Activated CD8-positive, alpha-beta memory T cell treated with anti-CD3 and anti-CD28 coated beads, Interleukin-2, amount 50 U/mL, for 4 hours (primary cell): ENCODE results near the gene UTRN.

Experiments used
- DNase-seq: peaks from one replicate; pipeline ENCODE4 v3.0.0-alpha.2; 2020

Gene UTRN

GRCh38 chr6:144284783-144285547 lies at the start of gene UTRN:
UTRN (plus strand) TSS chr6:144285335; CDS start chr6:144291829, 6,494 bp downstream.
- DNase-seq = peak; percentile 33

DNA sequence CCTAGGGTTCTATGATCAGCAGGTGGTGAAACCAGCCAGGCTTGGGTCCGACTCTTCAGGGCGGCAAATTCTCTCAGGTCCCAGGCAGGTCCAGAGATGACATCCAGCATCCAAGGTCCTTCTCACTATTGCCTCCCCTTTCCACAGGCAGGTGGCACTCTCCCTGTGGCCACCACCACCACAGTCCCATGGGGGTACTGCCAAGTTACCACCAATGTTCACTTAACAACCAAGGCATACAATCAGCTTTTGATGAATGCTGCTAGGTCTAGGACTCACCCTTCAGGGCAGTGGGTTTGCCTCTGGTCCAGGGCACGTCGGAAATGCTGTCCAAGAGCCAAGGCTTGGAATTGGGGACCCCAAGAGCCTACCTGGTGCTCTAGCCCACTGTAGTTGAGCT lies 40.4 kb upstream of the UTRN start:
- no peak for DNase-seq

DNA sequence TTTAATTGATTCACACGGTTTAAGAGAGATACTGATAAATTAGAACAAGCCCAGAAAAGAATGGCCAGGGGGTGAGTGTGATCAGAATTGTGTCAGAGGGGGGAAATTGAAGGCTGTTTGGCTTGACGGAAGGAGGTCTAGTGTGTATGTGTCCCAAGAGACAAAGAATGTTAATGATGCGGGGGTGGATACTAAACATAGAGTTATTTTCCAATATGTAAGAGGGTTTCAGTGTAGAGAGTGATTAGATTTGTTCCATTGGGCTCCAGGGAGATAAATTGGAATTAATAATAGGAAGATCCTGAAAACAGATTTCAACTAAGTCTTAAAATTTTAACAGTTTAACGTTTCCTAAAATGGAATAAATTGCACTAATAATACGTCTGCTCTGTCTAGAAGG lies 38.1 kb upstream of the UTRN start:
- DNase-seq = no peak

DNA sequence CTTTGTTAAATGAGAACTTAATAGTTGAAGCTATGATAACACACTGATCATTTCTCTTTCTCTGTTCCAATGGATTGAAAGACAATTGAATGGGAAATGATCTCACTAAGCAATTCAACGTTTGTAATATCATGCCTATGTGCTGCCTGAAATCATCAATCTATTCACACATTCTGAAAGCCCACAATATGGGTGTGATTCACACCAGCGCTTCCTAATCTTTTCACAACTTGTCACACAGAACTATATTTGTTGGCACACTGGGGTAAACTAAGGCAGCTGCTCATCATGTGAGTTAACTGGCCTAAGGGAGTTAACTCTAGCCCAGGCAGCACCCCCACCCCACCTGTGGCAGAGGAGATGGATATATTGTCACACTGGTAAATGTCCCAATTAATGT lies 37.1 kb upstream of the UTRN start:
- no peak for DNase-seq

DNA sequence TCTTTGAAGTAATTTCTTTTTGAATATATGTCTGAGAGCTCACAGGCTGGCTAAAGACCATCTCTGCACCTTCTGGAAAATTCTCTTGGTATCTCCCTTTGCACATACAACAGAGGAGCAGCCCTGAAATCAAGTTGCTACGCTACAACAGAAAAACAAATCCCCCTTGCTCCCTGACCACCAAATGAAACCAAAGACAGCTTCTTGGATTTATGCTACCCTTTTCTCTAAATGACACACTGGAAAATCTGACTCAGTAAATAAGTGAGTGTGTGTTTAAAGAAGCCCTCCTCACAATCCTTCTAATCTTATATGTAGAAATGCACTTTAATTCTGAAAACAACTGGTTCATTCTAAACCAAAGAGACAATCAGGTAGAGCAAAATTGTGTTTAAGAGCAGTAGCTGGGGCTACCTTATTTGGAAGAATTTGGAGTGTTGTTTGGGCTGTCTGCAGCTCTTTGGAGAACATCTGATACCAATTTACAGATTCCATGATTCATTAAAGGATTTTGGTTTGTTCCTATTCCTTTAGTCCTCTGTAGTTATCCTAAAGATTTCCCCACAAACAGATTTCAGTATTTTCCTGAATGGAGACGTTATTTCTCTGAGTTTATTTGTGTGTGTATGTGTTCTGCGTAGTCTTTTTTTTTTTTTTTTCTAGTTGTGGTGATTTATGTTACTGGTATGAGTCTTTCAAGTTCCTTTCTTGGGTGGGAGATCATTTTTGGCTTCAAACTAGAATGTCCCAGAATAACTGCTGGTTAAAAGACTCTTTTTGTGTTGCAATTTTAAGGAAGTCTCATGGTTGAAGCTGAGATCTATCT lies 36.4 kb upstream of the UTRN start:
- no peak for DNase-seq

DNA sequence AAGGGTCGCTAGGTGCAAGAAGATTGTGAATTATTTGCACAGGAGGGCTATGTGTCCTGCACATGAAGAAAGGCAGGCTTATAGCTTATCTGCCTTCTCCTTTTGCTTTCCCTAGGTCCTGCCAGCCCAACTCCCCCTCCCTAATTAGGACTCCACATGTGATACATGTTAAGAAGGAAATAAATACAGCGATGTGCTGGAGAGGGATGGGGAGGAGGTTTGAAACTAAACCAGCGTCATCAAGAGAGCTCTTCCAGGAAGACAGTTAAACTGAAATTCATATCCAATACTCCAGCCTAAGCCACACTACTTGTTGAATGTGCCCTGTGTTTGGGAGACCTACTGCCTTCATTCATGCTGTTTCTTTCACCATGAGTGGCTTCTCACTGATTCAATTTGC lies 34.9 kb upstream of the UTRN start:
- DNase-seq = no peak

DNA sequence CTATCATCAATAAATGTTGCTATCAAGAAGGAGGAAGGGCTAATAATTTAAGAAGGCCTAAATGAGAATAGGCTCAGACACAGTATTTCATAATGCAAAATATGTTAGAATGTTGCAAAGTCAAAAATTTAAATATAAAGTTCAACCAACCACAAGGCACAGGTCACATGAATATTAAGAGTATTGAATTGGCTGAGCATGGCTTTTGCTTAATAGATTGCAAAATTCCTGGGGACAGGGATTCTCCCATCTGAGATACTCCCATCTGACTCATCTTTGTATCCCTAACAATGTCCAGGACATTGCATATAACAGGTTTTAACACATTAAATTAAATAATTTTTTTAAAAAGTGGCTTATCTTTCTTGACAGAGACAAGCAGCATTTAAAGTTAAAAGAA lies 32.9 kb upstream of the UTRN start:
- DNase-seq = no peak

GRCh38 chr6:144259986-144260385 lies 25.1 kb upstream of the UTRN start:
- DNase-seq = no peak

GRCh38 chr6:144262470-144263369 lies 22.4 kb upstream of the UTRN start:
- DNase-seq = peak; percentile 23

GRCh38 chr6:144263786-144264185 lies 21.3 kb upstream of the UTRN start:
- no peak for DNase-seq

DNA sequence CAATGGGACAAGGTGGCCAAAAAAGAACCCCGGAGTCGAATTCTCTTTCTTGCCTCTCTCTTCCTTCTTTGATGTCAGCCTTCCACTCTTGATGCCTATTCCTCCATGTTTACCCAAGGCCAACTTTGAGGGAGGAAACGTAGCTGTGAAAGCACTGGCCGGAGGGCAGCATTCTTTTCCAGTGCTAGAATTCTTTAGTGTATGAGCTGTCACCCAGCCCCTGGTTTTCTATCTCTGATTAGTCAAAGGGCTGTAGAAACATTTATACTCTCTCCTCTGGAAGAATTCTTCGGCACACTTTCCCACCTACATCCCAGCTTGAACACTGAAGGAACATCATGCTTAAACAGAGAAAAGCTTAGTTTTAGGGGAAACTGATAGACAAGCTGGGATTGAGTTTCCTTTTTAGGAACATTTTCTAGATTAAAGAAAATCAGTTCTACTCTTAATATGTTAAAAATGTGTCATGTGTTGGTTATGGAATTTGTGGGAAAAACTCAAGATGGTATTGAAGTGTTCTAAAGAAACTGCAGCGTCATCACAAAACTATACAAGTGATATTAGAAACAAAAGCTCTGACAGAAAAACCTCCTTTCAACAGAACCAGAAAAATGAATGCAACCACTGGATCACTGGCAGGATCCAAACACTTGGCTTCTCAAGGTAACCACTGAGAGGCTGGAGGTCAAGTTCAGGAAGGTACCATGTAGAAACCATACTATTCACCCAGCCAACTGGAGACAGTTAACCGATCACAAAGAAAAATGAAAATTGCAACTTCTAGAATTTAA lies 20.7 kb upstream of the UTRN start:
- DNase-seq = no peak

GRCh38 chr6:144265061-144265357 lies 20.1 kb upstream of the UTRN start:
- no peak for DNase-seq

- DNase-seq = no peak
These were observed 19.7 kb upstream of the UTRN start for GRCh38 chr6:144265390-144265789.

- DNase-seq = no peak
These were observed 19.0 kb upstream of the UTRN start for GRCh38 chr6:144266091-144266649.

GRCh38 chr6:144268794-144269349 lies 16.3 kb upstream of the UTRN start:
- no peak for DNase-seq

DNA sequence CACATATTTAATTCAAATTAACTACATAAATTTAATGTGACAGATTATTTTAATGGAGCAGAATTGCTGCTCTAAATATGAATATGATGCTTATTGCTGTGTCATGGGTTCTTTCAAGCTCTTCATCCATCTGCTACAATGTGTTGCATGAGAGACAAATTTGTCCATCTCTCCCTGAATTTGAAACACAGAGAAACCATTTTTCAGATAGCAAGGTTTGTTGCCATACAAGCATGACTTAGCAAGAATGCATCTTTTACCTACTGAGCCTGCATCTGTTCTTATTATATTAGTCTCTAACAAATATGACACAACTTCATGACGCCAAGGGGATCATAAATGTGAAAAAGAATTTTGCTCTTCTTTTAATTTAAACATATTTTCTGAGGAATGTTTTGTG lies 8.0 kb upstream of the UTRN start:
- DNase-seq = no peak

GRCh38 chr6:144277605-144278227 lies 7.4 kb upstream of the UTRN start:
- no peak for DNase-seq

DNA sequence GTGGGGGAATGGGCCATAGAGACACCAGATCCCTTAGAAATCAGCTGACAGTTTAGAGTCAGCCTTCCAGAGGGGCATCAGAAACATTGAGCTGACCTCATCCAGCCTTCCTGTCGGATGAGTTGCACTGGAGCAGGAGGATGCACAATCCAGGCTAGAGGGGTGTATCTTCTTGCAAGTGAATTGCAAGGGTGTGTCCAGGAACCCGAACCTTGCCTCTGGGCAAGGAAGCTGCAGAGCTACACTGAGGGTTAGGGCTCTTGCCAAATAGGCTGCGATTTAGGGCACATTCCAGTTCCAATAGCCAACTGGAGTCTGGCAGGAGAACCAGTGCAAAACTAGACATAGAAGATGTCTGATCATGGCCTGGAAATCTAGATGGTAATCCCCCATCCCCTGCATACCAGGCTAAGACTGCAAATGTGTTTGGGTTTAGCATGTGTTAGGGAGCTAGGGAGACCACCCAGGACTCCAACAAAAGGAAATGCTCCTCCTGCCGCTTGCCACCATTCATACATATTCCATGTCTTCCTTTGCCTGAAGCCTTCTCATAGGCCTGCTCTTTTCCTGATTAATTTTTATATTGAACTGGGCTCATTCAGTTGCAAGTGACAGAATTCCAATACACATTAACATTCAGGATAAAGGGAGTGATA lies 6.3 kb upstream of the UTRN start:
- no peak for DNase-seq

- no peak for DNase-seq
These were observed 5.5 kb upstream of the UTRN start for GRCh38 chr6:144279484-144280150.
